Measurements from ENCODE around the gene CSAG1. TPM values are rescaled to one million over a fixed set of nuclear protein-coding genes. Genes with fewer than 3 reads are reported as not detected.
"Not testable (repeated sequence)": the region's sequence is repeated elsewhere in the genome, so short reads cannot be mapped to it uniquely, and the experiment has no call there.

Gene CSAG1
- total RNA-seq (2022) (not detected in 2 replicates), Bru-seq, nascent RNA (not detected), BruChase-seq, experiment 1, labeled RNA remaining after a 6-hour chase (not detected), BruChase-seq, experiment 2, labeled RNA remaining after a 2-hour chase (not detected)
- long read RNA-seq: 0 reads

- Mint-ChIP-seq H3K36me3 (ENCODE audit: insufficient read depth, unreplicated experiment) (no peaks in the 10 kb centered on the region), H3K27ac (ENCODE audit: low read depth, unreplicated experiment) (no peak within 1 kb of the TSS), H3K4me3 (ENCODE audit: unreplicated experiment) (no peak within 1 kb of the TSS), H3K27me3 (ENCODE audit: insufficient read depth, unreplicated experiment) (no peaks in the 10 kb centered on the region), H3K4me1 (ENCODE audit: insufficient read depth, unreplicated experiment) (no peaks in the 10 kb centered on the region), H3K9me3 (ENCODE audit: unreplicated experiment) (no peaks in the 10 kb centered on the region)
- ChIA-PET POLR2A (no interaction called here), CTCF (no interaction called here)
- no peak for TF ChIP-seq CTCF (IDR thresholded peaks at IDR 0.05; ENCODE audit: unreplicated experiment)
- no TSS peak for BruUV-seq (replicated peaks)
- no peak for DNase-seq (ENCODE audit: unreplicated experiment)
- intact Hi-C loops (cut with micrococcal nuclease): no loop called here
Measured at GRCh38 chrX:152733261-152733975, at the start of gene CSAG1, which contains the start of gene MAGEA12. CSAG1 (minus strand) TSS chrX:152733721; CDS start chrX:152732460, 1,261 bp downstream. MAGEA12 (plus strand) TSS chrX:152733757; CDS start chrX:152736162, 2,405 bp downstream.

DNA sequence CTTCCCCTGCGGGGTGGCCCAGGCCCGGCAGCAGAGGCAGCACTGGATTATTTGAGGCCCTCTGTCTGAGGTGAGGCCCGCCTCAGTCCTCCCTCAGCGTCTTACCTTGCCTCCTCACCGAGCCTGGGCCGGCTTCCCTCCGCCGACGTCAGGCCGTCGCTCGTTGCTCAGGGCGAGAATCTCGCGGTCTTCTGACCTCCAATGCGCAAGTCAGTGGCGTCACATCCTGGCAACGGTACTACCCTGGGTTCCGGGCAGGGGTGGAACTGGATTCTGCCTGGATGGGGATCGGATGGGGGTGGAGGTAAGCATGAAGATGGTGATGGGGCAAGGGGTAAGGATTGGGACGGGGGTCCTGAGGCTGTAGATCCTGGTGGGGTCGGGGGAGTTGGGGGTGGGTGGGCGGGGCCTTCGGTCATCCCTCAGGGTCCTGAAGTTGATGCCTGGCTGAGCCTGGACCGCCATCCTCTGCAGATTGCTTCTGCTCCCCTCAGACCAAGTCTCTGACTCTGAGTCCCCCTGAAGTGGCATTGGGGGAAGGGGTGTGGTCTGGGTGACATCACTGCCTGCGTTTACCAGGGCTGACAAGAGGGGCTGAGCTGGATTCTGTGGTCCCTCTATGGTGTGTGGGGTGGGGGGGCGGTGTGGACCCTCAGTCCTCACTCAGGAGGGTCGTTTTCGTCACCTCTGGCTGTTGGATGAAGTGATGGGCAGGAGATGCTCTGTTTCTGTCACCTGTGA lies 36.2 kb upstream of the CSAG1 start, which contains the start of gene MAGEA6:
Gene MAGEA6 (minus strand): TSS at position 141 of the 741 bp plus-strand sequence. CDS start 2,039 bp downstream, outside the sequence.
- POLR2A ChIA-PET; intact Hi-C loops (cut with micrococcal nuclease); H3K4me3 Mint-ChIP-seq (ENCODE audit: unreplicated experiment); H3K27me3 Mint-ChIP-seq (ENCODE audit: insufficient read depth, unreplicated experiment); H3K4me1 Mint-ChIP-seq (ENCODE audit: insufficient read depth, unreplicated experiment); H3K9me3 Mint-ChIP-seq (ENCODE audit: unreplicated experiment); H3K36me3 Mint-ChIP-seq (ENCODE audit: insufficient read depth, unreplicated experiment); BruUV-seq (replicated peaks); CTCF ChIA-PET; DNase-seq (ENCODE audit: unreplicated experiment); H3K27ac Mint-ChIP-seq (ENCODE audit: low read depth, unreplicated experiment): not testable (repeated sequence)

DNA sequence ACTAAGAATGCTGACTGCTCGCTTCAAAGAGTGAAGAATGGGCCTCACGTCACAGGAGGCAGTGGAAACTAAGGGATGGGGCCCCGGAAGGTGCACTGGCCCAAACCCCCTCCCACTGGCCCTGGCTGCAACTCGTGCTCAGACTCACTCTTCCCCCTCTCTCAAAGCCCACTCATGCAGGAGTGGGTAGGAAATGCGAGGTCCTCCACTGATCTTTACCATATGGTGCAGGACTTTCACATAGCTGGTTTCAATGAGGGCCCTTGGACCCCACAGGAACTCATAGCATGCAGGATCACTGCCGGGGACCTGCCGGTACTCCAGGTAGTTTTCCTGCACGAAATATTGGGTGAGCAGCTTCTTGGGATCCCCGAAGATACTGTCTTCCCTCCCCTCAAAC lies 33.0 kb upstream of the CSAG1 start:
- BruUV-seq (replicated peaks); H3K36me3 Mint-ChIP-seq (ENCODE audit: insufficient read depth, unreplicated experiment); H3K9me3 Mint-ChIP-seq (ENCODE audit: unreplicated experiment); H3K27me3 Mint-ChIP-seq (ENCODE audit: insufficient read depth, unreplicated experiment); intact Hi-C loops (cut with micrococcal nuclease); POLR2A ChIA-PET; CTCF ChIA-PET; H3K4me1 Mint-ChIP-seq (ENCODE audit: insufficient read depth, unreplicated experiment); H3K27ac Mint-ChIP-seq (ENCODE audit: low read depth, unreplicated experiment); DNase-seq (ENCODE audit: unreplicated experiment); H3K4me3 Mint-ChIP-seq (ENCODE audit: unreplicated experiment): not testable (repeated sequence)

DNA sequence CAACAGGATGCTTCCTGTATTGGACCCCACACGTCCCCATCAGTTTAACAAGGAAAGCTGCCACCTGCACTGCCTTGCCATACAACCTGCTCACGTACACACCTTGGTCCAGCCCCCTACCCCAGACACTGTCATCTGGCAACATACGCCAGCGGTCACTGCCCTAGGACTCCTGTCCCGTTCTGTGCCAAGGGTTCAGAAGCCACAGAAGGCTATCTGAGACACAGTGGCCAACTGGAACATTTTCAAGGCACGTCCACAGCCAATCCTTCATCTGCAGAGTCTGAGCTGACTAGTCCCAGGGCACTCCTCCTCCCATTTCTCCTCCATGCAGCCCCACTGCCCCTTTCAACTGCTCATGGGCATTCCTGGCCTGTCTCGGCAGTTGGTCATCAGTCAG lies 28.1 kb upstream of the CSAG1 start:
- POLR2A ChIA-PET; BruUV-seq (replicated peaks); H3K4me1 Mint-ChIP-seq (ENCODE audit: insufficient read depth, unreplicated experiment); CTCF ChIA-PET; DNase-seq (ENCODE audit: unreplicated experiment); H3K27me3 Mint-ChIP-seq (ENCODE audit: insufficient read depth, unreplicated experiment); H3K36me3 Mint-ChIP-seq (ENCODE audit: insufficient read depth, unreplicated experiment); H3K9me3 Mint-ChIP-seq (ENCODE audit: unreplicated experiment); intact Hi-C loops (cut with micrococcal nuclease); H3K4me3 Mint-ChIP-seq (ENCODE audit: unreplicated experiment); H3K27ac Mint-ChIP-seq (ENCODE audit: low read depth, unreplicated experiment): not testable (repeated sequence)

DNA sequence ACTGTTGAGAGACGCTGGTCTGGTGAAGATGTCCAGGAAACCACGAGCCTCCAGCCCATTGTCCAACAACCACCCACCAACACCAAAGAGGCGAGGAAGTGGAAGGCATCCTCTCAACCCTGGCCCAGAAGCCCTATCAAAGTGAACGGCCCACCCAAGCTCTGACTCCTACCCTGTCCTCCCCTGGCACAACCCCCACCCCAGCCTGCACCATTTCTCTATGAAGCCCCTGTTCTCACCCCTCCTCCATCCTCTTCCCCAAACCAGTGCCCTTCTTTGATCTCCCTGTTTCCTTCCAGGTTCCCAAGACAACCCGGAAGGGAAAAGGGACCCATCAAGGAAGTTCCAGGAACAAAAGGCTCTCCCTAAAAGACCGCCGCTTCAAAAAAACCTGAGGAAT lies 26.0 kb upstream of the CSAG1 start:
- intact Hi-C loops (cut with micrococcal nuclease); H3K27me3 Mint-ChIP-seq (ENCODE audit: insufficient read depth, unreplicated experiment); H3K36me3 Mint-ChIP-seq (ENCODE audit: insufficient read depth, unreplicated experiment); H3K9me3 Mint-ChIP-seq (ENCODE audit: unreplicated experiment); DNase-seq (ENCODE audit: unreplicated experiment); BruUV-seq (replicated peaks); CTCF ChIA-PET; POLR2A ChIA-PET; H3K4me3 Mint-ChIP-seq (ENCODE audit: unreplicated experiment); H3K27ac Mint-ChIP-seq (ENCODE audit: low read depth, unreplicated experiment); H3K4me1 Mint-ChIP-seq (ENCODE audit: insufficient read depth, unreplicated experiment): not testable (repeated sequence)

DNA sequence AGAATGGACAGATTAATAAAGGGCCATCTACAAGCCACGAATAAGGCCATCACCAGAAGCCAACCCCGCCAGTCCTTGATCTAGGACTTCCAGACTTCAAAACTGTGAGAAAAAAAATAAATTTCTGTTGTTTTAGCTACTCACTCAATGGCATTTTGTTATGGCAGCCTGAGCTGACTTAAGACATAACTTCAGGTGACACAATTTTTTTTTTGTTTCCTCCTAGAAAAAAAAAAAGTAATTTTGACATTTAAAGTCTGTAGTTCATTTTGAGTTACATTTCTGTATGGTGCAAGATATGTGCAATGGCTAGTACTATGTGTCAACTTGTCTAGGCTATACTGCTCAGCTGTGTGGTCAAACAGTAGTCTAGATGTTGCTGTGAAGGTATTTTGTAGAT lies 25.4 kb upstream of the CSAG1 start, which contains the start of gene CSAG3:
Gene CSAG3 (plus strand): TSS at position 301 of the 400 bp plus-strand sequence.
- POLR2A ChIA-PET; H3K4me3 Mint-ChIP-seq (ENCODE audit: unreplicated experiment); BruUV-seq (replicated peaks); H3K36me3 Mint-ChIP-seq (ENCODE audit: insufficient read depth, unreplicated experiment); H3K27me3 Mint-ChIP-seq (ENCODE audit: insufficient read depth, unreplicated experiment); H3K4me1 Mint-ChIP-seq (ENCODE audit: insufficient read depth, unreplicated experiment); H3K9me3 Mint-ChIP-seq (ENCODE audit: unreplicated experiment); intact Hi-C loops (cut with micrococcal nuclease); DNase-seq (ENCODE audit: unreplicated experiment); H3K27ac Mint-ChIP-seq (ENCODE audit: low read depth, unreplicated experiment); CTCF ChIA-PET: not testable (repeated sequence)

DNA sequence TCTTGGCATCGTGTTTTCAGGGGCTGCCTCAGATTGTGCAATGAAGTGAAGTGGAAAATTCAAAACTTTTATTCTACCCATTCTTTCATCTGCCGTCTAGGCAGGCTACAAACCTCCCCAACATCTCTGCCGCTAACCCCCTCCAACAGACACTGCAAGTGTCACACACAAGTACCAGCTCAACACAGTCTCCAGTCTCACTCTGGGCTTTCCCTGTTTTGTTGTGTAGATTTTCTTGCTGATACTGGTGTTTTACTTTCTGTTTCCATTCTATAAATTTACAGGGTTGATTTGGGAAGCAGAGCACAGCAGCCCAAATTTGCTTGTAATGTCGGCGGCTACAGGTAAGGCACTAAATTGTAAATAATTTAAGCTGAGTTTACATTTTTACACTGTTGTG lies 21.4 kb upstream of the CSAG1 start:
- BruUV-seq (replicated peaks); POLR2A ChIA-PET; CTCF ChIA-PET: not testable (repeated sequence)

GRCh38 chrX:152753686-152754650 lies 20.4 kb upstream of the CSAG1 start, which contains the start of gene MAGEA2:
MAGEA2 (minus strand) TSS chrX:152753842; CDS start chrX:152751363, 2,479 bp downstream.
- H3K27ac Mint-ChIP-seq (ENCODE audit: low read depth, unreplicated experiment); H3K4me3 Mint-ChIP-seq (ENCODE audit: unreplicated experiment); DNase-seq (ENCODE audit: unreplicated experiment); BruUV-seq (replicated peaks); POLR2A ChIA-PET; intact Hi-C loops (cut with micrococcal nuclease); CTCF ChIA-PET; H3K9me3 Mint-ChIP-seq (ENCODE audit: unreplicated experiment); H3K4me1 Mint-ChIP-seq (ENCODE audit: insufficient read depth, unreplicated experiment); H3K27me3 Mint-ChIP-seq (ENCODE audit: insufficient read depth, unreplicated experiment); H3K36me3 Mint-ChIP-seq (ENCODE audit: insufficient read depth, unreplicated experiment): not testable (repeated sequence)

More for the DNA sequence above, 21.4 kb upstream of the CSAG1 start:
- DNase-seq (ENCODE audit: unreplicated experiment); H3K27ac Mint-ChIP-seq (ENCODE audit: low read depth, unreplicated experiment); H3K36me3 Mint-ChIP-seq (ENCODE audit: insufficient read depth, unreplicated experiment); intact Hi-C loops (cut with micrococcal nuclease); H3K4me1 Mint-ChIP-seq (ENCODE audit: insufficient read depth, unreplicated experiment); H3K4me3 Mint-ChIP-seq (ENCODE audit: unreplicated experiment); H3K27me3 Mint-ChIP-seq (ENCODE audit: insufficient read depth, unreplicated experiment); H3K9me3 Mint-ChIP-seq (ENCODE audit: unreplicated experiment): not testable (repeated sequence)
